ENCODE results near the gene GFRAL. TPM values are rescaled to one million over a fixed set of nuclear protein-coding genes. Genes with fewer than 3 reads are reported as not detected.

GFRAL gene
- not detected in 2 replicates for polyA plus RNA-seq (2011; rRNA removed)
- polyA minus RNA-seq (2011; rRNA and poly(A)+ RNA removed): not detected in 2 replicates

GRCh38 chr6:55327169-55327568 is at the start of gene GFRAL:
Gene GFRAL, plus strand, starts transcription at chr6:55327469. Its CDS starts 86 bp downstream, at chr6:55327555.
- DNase-seq (ENCODE audit: low read depth, low spot score): no peak
- H3K27me3 ChIP-seq (ENCODE audit: control insufficient read depth, insufficient read depth, low read length): no peaks in the 10 kb centered on the region
- CTCF ChIA-PET: no interaction called here
- no peak within 1 kb of the TSS for H3K27ac ChIP-seq (ENCODE audit: low read depth, low read length)
- POLR2A ChIA-PET: no interaction called here
- no peaks in the 10 kb centered on the region for H3K9me3 ChIP-seq (ENCODE audit: control insufficient read depth, insufficient read depth, low read length)
- TF ChIP-seq CTCF (IDR thresholded peaks at IDR 0.05; ENCODE audit: low read depth, low read length): no peak
- no peak within 1 kb of the TSS for H3K4me3 ChIP-seq (ENCODE audit: low read depth, low read length)

- POLR2A ChIA-PET: no interaction called here
- no peak for DNase-seq (ENCODE audit: low read depth, low spot score)
- Histone ChIP-seq H3K27ac (ENCODE audit: low read depth, low read length) (no peak overlapping the region), H3K9me3 (ENCODE audit: control insufficient read depth, insufficient read depth, low read length) (no peaks in the 10 kb centered on the region), H3K27me3 (ENCODE audit: control insufficient read depth, insufficient read depth, low read length) (no peaks in the 10 kb centered on the region), H3K4me3 (ENCODE audit: low read depth, low read length) (no peak overlapping the region)
- CTCF ChIA-PET: interaction anchor here (0.9 to 3.3 kb wide), 8 partner anchors 9 to 1015 kb away, joined by 3 to 61 read pairs (median 6); no protein-coding TSS in a partner anchor
- TF ChIP-seq CTCF (IDR thresholded peaks at IDR 0.05; ENCODE audit: low read depth, low read length): no peak
Observed at GRCh38 chr6:55277646-55278045, 49.6 kb upstream of the GFRAL start.

- POLR2A ChIA-PET: no interaction called here
- CTCF ChIA-PET: no interaction called here
- DNase-seq (ENCODE audit: low read depth, low spot score): no peak
- Histone ChIP-seq H3K27me3 (ENCODE audit: control insufficient read depth, insufficient read depth, low read length) (no peaks in the 10 kb centered on the region), H3K27ac (ENCODE audit: low read depth, low read length) (no peak overlapping the region), H3K4me3 (ENCODE audit: low read depth, low read length) (no peak overlapping the region), H3K9me3 (ENCODE audit: control insufficient read depth, insufficient read depth, low read length) (no peaks in the 10 kb centered on the region)
- TF ChIP-seq CTCF (IDR thresholded peaks at IDR 0.05; ENCODE audit: low read depth, low read length): no peak
Observed at GRCh38 chr6:55281215-55281614, 46.1 kb upstream of the GFRAL start.

- POLR2A ChIA-PET: no interaction called here
- no peak for DNase-seq (ENCODE audit: low read depth, low spot score)
- Histone ChIP-seq H3K27ac (ENCODE audit: low read depth, low read length) (no peak overlapping the region), H3K4me3 (ENCODE audit: low read depth, low read length) (no peak overlapping the region), H3K9me3 (ENCODE audit: control insufficient read depth, insufficient read depth, low read length) (no peaks in the 10 kb centered on the region), H3K27me3 (ENCODE audit: control insufficient read depth, insufficient read depth, low read length) (no peaks in the 10 kb centered on the region)
- no peak for TF ChIP-seq CTCF (IDR thresholded peaks at IDR 0.05; ENCODE audit: low read depth, low read length)
- CTCF ChIA-PET: interaction anchor here (0.7 kb wide), 1 partner anchor 11 kb away, joined by 3 read pairs; no protein-coding TSS in a partner anchor
Observed at GRCh38 chr6:55282115-55282514, 45.2 kb upstream of the GFRAL start.

- Histone ChIP-seq H3K27ac (ENCODE audit: low read depth, low read length) (no peak overlapping the region), H3K4me3 (ENCODE audit: low read depth, low read length) (no peak overlapping the region), H3K27me3 (ENCODE audit: control insufficient read depth, insufficient read depth, low read length) (no peaks in the 10 kb centered on the region), H3K9me3 (ENCODE audit: control insufficient read depth, insufficient read depth, low read length) (no peaks in the 10 kb centered on the region)
- TF ChIP-seq CTCF (IDR thresholded peaks at IDR 0.05; ENCODE audit: low read depth, low read length): no peak
- ChIA-PET POLR2A (no interaction called here), CTCF (interaction anchor here (1.4 to 2.1 kb wide), 3 partner anchors 10 to 676 kb away, joined by 3 to 18 read pairs (median 3); no protein-coding TSS in a partner anchor)
- DNase-seq (ENCODE audit: low read depth, low spot score): no peak
Observed at GRCh38 chr6:55286824-55287223, 40.4 kb upstream of the GFRAL start.

All from AG04450 (cell line).